Fibroblast of lung (primary cell): ENCODE results near the gene SFRP5. TPM values are rescaled to one million over a fixed set of nuclear protein-coding genes. Genes with fewer than 3 reads are reported as not detected.

ENCODE experiments used
- DNase-seq, 2 donors: peaks; one replicate each; pipeline versions ENCODE4 v3.0.0 to v3.0.0-alpha.2; 2010; ENCODE audit warnings: low read depth in 2 of 2
- H2AFZ ChIP-seq: 2 replicates; pipeline ENCODE4 v1.5.1; 2012; ENCODE audit warnings: low read length, control low read depth, inconsistent platforms
- H3K27ac ChIP-seq: 2 replicates; pipeline ENCODE4 v1.5.1; 2011; ENCODE audit warnings: low read length, control low read depth; ENCODE audit not compliant: insufficient read depth
- H3K27me3 ChIP-seq: 2 replicates; pipeline ENCODE4 v1.5.1; 2011; ENCODE audit warnings: mild to moderate bottlenecking, low read length; ENCODE audit not compliant: control insufficient read depth, insufficient read depth
- H3K36me3 ChIP-seq: 2 replicates; pipeline ENCODE4 v1.5.1; 2011; ENCODE audit warnings: low read length; ENCODE audit not compliant: control insufficient read depth, insufficient read depth
- H3K4me1 ChIP-seq: 2 replicates; pipeline ENCODE4 v1.5.1; 2011; ENCODE audit warnings: low read length; ENCODE audit not compliant: control insufficient read depth, insufficient read depth; ENCODE audit errors: extremely low read depth
- H3K4me2 ChIP-seq: 2 replicates; pipeline ENCODE4 v1.5.1; 2011; ENCODE audit warnings: low read length, control low read depth; ENCODE audit not compliant: insufficient read depth; ENCODE audit errors: extremely low read depth
- H3K4me3 ChIP-seq, 4 experiments: fragments of 200-600 bp in 1 of 4; sonication (generic) in 1 of 4; replicated peaks in 1 of 4; 2 replicates each; pipeline ENCODE4 v1.5.1; 2011 to 2016; ENCODE audit warnings: low read length in 4 of 4, low read depth in 3 of 4, mild to moderate bottlenecking in 3 of 4, control low read depth in 2 of 4, inconsistent platforms in 1 of 4, mixed read lengths in 1 of 4; ENCODE audit not compliant: insufficient read depth in 1 of 4; ENCODE audit errors: control extremely low read depth in 1 of 4
- H3K79me2 ChIP-seq: 2 replicates; pipeline ENCODE4 v1.5.1; 2012; ENCODE audit warnings: mild to moderate bottlenecking, low read length, inconsistent platforms; ENCODE audit not compliant: control insufficient read depth, insufficient read depth
- H3K9ac ChIP-seq: 2 replicates; pipeline ENCODE4 v1.5.1; 2011; ENCODE audit warnings: mild to moderate bottlenecking, low read length, control low read depth; ENCODE audit not compliant: insufficient read depth
- H3K9me3 ChIP-seq: 2 replicates; pipeline ENCODE4 v1.5.1; 2012; ENCODE audit warnings: low read depth, low read length; ENCODE audit not compliant: control insufficient read depth, insufficient read depth
- H4K20me1 ChIP-seq: 2 replicates; pipeline ENCODE4 v1.5.1; 2011; ENCODE audit warnings: low read length; ENCODE audit not compliant: control insufficient read depth, insufficient read depth; ENCODE audit errors: extremely low read depth
- CTCF ChIP-seq, 2 donors: IDR thresholded peaks in 1 of 2; conservative IDR thresholded peaks in 1 of 2; 1 replicate in 1 of 2; 2 replicates in 1 of 2; pipeline ENCODE4 v1.5.1; 2011 to 2012; ENCODE audit warnings: low read length in 2 of 2, control low read depth in 1 of 2, inconsistent platforms in 1 of 2, low read depth in 1 of 2, mild to moderate bottlenecking in 1 of 2
- EZH2 ChIP-seq: IDR thresholded peaks from 2 replicates; pipeline ENCODE4 v1.5.1; 2012; ENCODE audit warnings: low read length, control low read depth, mild to moderate bottlenecking; ENCODE audit errors: missing control alignments
- polyA plus RNA-seq, 2 donors: library from polyadenylated mRNA; depleted of rRNA in 1 of 2; stranded (reverse) in 1 of 2; unstranded in 1 of 2; fragments of >200 nt; gene quantifications; 2 replicates each; pipeline ENCODE4 v1.2.1, GENCODE V29; 2011 to 2012; ENCODE audit warnings: missing spikeins in 1 of 2
- total RNA-seq: library from RNA; depleted of rRNA; stranded (reverse); fragments of >200 nt; gene quantifications from 2 replicates; pipeline ENCODE4 v1.2.1, GENCODE V29; 2014

Gene SFRP5
- total and polyA plus RNA-seq, 2 donors (not counting 1 experiment from before 2014, with no cell fraction given) = not detected

- Histone ChIP-seq H3K4me2 (no peak overlapping the region), H3K4me1 (peaks cover 5% of the 10 kb centered on the region), H3K27me3 (no peaks in the 10 kb centered on the region), H3K9me3 (no peaks in the 10 kb centered on the region), H3K9ac (no peak overlapping the region), H3K4me3 (no peak overlapping the region), H3K36me3 (no peaks in the 10 kb centered on the region), H3K79me2 (no peaks in the 10 kb centered on the region), H3K27ac (no peak overlapping the region), H4K20me1 (no peaks in the 10 kb centered on the region), H2AFZ (no peak overlapping the region)
- DNase-seq = peak; percentile 58 to 82
- TF ChIP-seq EZH2 (no peak), CTCF (conservative IDR thresholded peaks at IDR 0.05 in 1 of 2, IDR thresholded peaks at IDR 0.05 in 1 of 2; ENCODE audit: low read depth in 1 of 2, low read length in 2 of 2) (peak; percentile 87 to 94)
Measured at GRCh38 chr10:97731346-97732051, 40.3 kb downstream of the SFRP5 start.

GRCh38 chr10:97729014-97729413 lies 42.8 kb downstream of the SFRP5 start:
- no peak overlapping the region for H2AFZ ChIP-seq
- H3K9me3 ChIP-seq = no peaks in the 10 kb centered on the region
- no peak overlapping the region for H3K9ac ChIP-seq
- no peaks in the 10 kb centered on the region for H3K27me3 ChIP-seq
- no peaks in the 10 kb centered on the region for H3K36me3 ChIP-seq
- no peak overlapping the region for H3K27ac ChIP-seq
- no peak overlapping the region for H3K4me3 ChIP-seq
- H4K20me1 ChIP-seq = no peaks in the 10 kb centered on the region
- no peak overlapping the region for H3K4me2 ChIP-seq
- H3K4me1 ChIP-seq = peaks cover 5% of the 10 kb centered on the region
- no peak for TF ChIP-seq CTCF (conservative IDR thresholded peaks at IDR 0.05 in 1 of 2, IDR thresholded peaks at IDR 0.05 in 1 of 2; ENCODE audit: low read depth in 1 of 2, low read length in 2 of 2)
- TF ChIP-seq EZH2 = no peak
- no peaks in the 10 kb centered on the region for H3K79me2 ChIP-seq
- no peak for DNase-seq

- H3K4me3 ChIP-seq = peak overlapping the region in 1 of 4 experiments; percentile 36
- no peaks in the 10 kb centered on the region for H4K20me1 ChIP-seq
- DNase-seq = peak; percentile 84 to 86
- no peaks in the 10 kb centered on the region for H3K9me3 ChIP-seq
- H3K36me3 ChIP-seq = no peaks in the 10 kb centered on the region
- TF ChIP-seq EZH2 = no peak
- TF ChIP-seq CTCF (conservative IDR thresholded peaks at IDR 0.05 in 1 of 2, IDR thresholded peaks at IDR 0.05 in 1 of 2; ENCODE audit: low read depth in 1 of 2, low read length in 2 of 2) = no peak
- H3K9ac ChIP-seq = no peak overlapping the region
- no peak overlapping the region for H3K27ac ChIP-seq
- peak overlapping the region; percentile 46 for H3K4me2 ChIP-seq
- no peak overlapping the region for H2AFZ ChIP-seq
- H3K27me3 ChIP-seq = no peaks in the 10 kb centered on the region
- H3K79me2 ChIP-seq = no peaks in the 10 kb centered on the region
- peaks cover 5% of the 10 kb centered on the region for H3K4me1 ChIP-seq
Measured at GRCh38 chr10:97726636-97727178, 45.1 kb downstream of the SFRP5 start.
